ENCODE results near the gene RETSAT. TPM values are rescaled to one million over a fixed set of nuclear protein-coding genes. Genes with fewer than 3 reads are reported as not detected.

Gene RETSAT
- total and polyA plus RNA-seq, 8 donors: 24.5 to 68.1 (median 29.5) TPM

- Histone ChIP-seq H3K27ac (no peak overlapping the region), H3K9me3 (no peaks in the 10 kb centered on the region), H3K27me3 (no peaks in the 10 kb centered on the region), H3K4me3 (no peak overlapping the region), H3K4me1 (peaks cover 2 to 26% of the 10 kb centered on the region in 2 donors), H3K36me3 (peaks cover 0 to 23% of the 10 kb centered on the region in 2 donors)
- ATAC-seq: no peak
- no peak for DNase-seq
- no peak for TF ChIP-seq CTCF (IDR thresholded peaks at IDR 0.05)
- intact Hi-C loops (cut with DNase I): loop anchor here in 1 of 2 donors (5.0 kb wide), 1 partner anchor 237 kb away; no protein-coding TSS in a partner anchor
Observed at GRCh38 chr2:85303780-85304531, 50.4 kb downstream of the RETSAT start.

- intact Hi-C loops (cut with DNase I): loop anchor here in 1 of 2 donors (5.0 kb wide), 1 partner anchor 235 kb away; no protein-coding TSS in a partner anchor
- no peak overlapping the region for H3K4me3 ChIP-seq
- DNase-seq: no peak
- no peak for TF ChIP-seq CTCF (IDR thresholded peaks at IDR 0.05)
- no peaks in the 10 kb centered on the region for H3K9me3 ChIP-seq
- peaks cover 0 to 12% of the 10 kb centered on the region in 2 donors for H3K36me3 ChIP-seq
- peaks cover 0 to 8% of the 10 kb centered on the region in 2 donors for H3K4me1 ChIP-seq
- no peaks in the 10 kb centered on the region for H3K27me3 ChIP-seq
- H3K27ac ChIP-seq: no peak overlapping the region
- ATAC-seq: no peak
Observed at GRCh38 chr2:85302121-85302520, 52.2 kb downstream of the RETSAT start.

Other genes with a start within 250 kb of the RETSAT start
- gene TCF7L1, start 221.1 kb downstream of the RETSAT start, total RNA-seq: 10 to 100 TPM; 16.4 to 17.7 TPM
- gene TCF7L1, start 221.1 kb downstream of the RETSAT start, polyA plus RNA-seq (ENCODE audit: insufficient read length in 6 of 6): 10 to 100 TPM; 53.2 to 63.9 (median 59.4) TPM
- 100 to 1,000 TPM; 122 to 133 TPM for gene TGOLN2, start 26.5 kb downstream of the RETSAT start, total RNA-seq
- 100 to 1,000 TPM in 2 of 6 donors, 10 to 100 TPM in 4; 90.3 to 104 (median 97.6) TPM for gene TGOLN2, start 26.5 kb downstream of the RETSAT start, polyA plus RNA-seq (ENCODE audit: insufficient read length in 6 of 6)
- 10 to 100 TPM; 20.8 to 21.7 TPM for gene ELMOD3, start 241 bp upstream of the RETSAT start, total RNA-seq
- gene ELMOD3, start 241 bp upstream of the RETSAT start, polyA plus RNA-seq (ENCODE audit: insufficient read length in 6 of 6): 10 to 100 TPM; 29.6 to 40.5 (median 32.7) TPM
- 100 to 1,000 TPM; 340 to 418 TPM for gene CAPG, start 55.8 kb upstream of the RETSAT start, total RNA-seq
- 10 to 100 TPM; 45.8 to 60.1 (median 51.8) TPM for gene CAPG, start 55.8 kb upstream of the RETSAT start, polyA plus RNA-seq (ENCODE audit: insufficient read length in 6 of 6)
- gene SH2D6, start 64.2 kb upstream of the RETSAT start, total RNA-seq: under 1 TPM; 0.60 to 0.90 TPM
- gene SH2D6, start 64.2 kb upstream of the RETSAT start, polyA plus RNA-seq (ENCODE audit: insufficient read length in 6 of 6): 1 to 10 TPM in 2 of 6 donors, under 1 TPM in 4; 0.42 to 1.3 (median 0.80) TPM
- gene MAT2A, start 184.6 kb upstream of the RETSAT start, total RNA-seq: 100 to 1,000 TPM; 135 to 194 TPM
- gene MAT2A, start 184.6 kb upstream of the RETSAT start, polyA plus RNA-seq (ENCODE audit: insufficient read length in 6 of 6): 100 to 1,000 TPM; 287 to 341 (median 313) TPM
- gene GGCX, start 207.0 kb upstream of the RETSAT start, total RNA-seq: 100 to 1,000 TPM in 1 of 2 donors, 10 to 100 TPM in 1; 71.8 to 126 TPM
- gene GGCX, start 207.0 kb upstream of the RETSAT start, polyA plus RNA-seq (ENCODE audit: insufficient read length in 6 of 6): 10 to 100 TPM; 31.9 to 37.9 (median 37.0) TPM
- gene VAMP8, start 223.1 kb upstream of the RETSAT start, total RNA-seq: 100 to 1,000 TPM; 176 to 250 TPM
- gene VAMP8, start 223.1 kb upstream of the RETSAT start, polyA plus RNA-seq (ENCODE audit: insufficient read length in 6 of 6): 10 to 100 TPM; 51.8 to 76.7 (median 62.4) TPM
- gene VAMP5, start 229.9 kb upstream of the RETSAT start, total RNA-seq: 10 to 100 TPM; 58.2 to 87.7 TPM
- 10 to 100 TPM; 49.6 to 65.9 (median 55.7) TPM for gene VAMP5, start 229.9 kb upstream of the RETSAT start, polyA plus RNA-seq (ENCODE audit: insufficient read length in 6 of 6)
- gene RNF181, start 241.2 kb upstream of the RETSAT start, total RNA-seq: 100 to 1,000 TPM; 101 to 107 TPM
- gene RNF181, start 241.2 kb upstream of the RETSAT start, polyA plus RNA-seq (ENCODE audit: insufficient read length in 6 of 6): 100 to 1,000 TPM in 3 of 6 donors, 10 to 100 TPM in 3; 94.9 to 109 (median 101) TPM
- gene TMEM150A, start 248.2 kb upstream of the RETSAT start, total RNA-seq: 10 to 100 TPM; 28.2 to 39.6 TPM
- gene TMEM150A, start 248.2 kb upstream of the RETSAT start, polyA plus RNA-seq (ENCODE audit: insufficient read length in 6 of 6): 10 to 100 TPM; 11.5 to 16.7 (median 13.2) TPM

Measured in left lung (tissue), 10 donors.